T follicular helper cell (primary cell): ENCODE results near the gene CD99L2.
A peak's percentile ranks its signal among the peaks of the same experiment; 100 is the strongest.
"Not testable (repeated sequence)": the region's sequence is repeated elsewhere in the genome, so short reads cannot be mapped to it uniquely, and the experiment has no call there.

Experiments used
- DNase-seq: peaks from one replicate; pipeline ENCODE4 v3.0.0-alpha.2; 2020; ENCODE audit warnings: low read depth

Gene CD99L2

GRCh38 chrX:150897421-150898320 is 797 bp downstream of the CD99L2 start:
- DNase-seq = peak; percentile 15

- no peak for DNase-seq
Measured at GRCh38 chrX:150896632-150897031, 1.8 kb downstream of the CD99L2 start.

DNA sequence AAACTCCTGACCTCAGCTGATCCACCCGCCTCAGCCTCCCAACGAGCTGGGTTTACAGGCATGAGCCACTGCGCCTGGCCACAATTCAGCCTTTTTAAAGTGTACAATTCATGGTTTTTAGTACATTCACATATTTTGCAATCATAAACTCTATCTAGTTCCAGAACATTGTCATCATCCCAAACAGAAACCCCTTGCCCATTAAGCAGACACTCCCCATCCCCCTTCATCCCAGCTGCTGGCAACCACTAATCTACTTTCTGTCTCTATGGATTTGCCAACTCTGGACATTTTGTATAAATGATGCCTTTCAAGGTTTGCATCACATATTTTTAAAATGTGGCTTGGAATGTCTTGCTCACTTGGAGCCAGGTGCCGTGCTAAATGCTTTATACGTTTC is 4.5 kb downstream of the CD99L2 start:
- no peak for DNase-seq

- no peak for DNase-seq
Measured at GRCh38 chrX:150889131-150889530, 9.3 kb downstream of the CD99L2 start.

- DNase-seq = no peak
Measured at GRCh38 chrX:150887906-150888465, 10.5 kb downstream of the CD99L2 start.

- DNase-seq = not testable (repeated sequence)
Measured at GRCh38 chrX:150887268-150887667, 11.2 kb downstream of the CD99L2 start.

GRCh38 chrX:150886381-150886780 is 12.1 kb downstream of the CD99L2 start:
- no peak for DNase-seq

GRCh38 chrX:150880808-150881165 is 17.7 kb downstream of the CD99L2 start:
- no peak for DNase-seq

DNA sequence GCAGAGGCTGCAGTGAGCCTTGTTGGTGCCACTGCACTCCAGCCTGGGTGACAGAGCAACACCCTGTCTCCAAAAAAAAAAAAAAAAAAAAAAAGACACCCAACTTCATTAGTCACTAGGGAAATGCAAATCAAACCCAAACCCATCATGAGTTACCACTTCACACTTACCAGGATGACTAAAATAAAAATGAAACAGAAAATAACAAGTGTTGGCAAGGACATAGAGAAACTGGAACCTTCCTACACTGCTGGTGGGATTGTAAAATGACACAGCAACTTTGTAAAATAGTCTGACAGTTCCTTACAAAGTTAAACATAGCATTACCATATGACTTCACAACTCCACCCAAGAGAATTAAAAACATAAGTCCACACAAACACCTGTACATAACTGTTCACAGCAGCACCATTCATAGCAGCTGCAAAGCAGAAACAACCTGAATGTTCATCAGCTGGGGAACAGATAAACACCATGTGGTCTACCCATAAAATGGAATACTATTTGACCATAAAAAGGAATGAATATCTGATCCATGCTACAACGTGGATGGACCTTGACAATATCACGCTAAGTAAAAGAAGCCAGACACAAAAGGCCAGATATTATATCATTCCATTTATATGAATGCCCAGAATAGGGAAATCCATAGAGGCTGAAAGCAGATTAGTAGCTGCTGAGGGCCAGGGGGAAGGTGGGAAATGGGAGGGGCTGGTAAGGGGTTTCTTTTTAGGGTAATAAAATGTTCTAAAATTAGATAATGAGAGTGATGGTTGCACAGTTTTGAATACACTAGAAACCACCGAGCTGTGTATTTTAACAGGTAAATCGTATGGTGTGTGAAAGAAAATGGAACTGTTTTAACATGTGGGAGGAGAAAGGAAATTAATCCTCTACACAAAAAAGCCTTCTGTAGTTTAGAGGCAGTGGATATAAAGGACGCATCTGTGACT is 18.3 kb downstream of the CD99L2 start:
- no peak for DNase-seq

GRCh38 chrX:150875621-150876020 is 22.8 kb downstream of the CD99L2 start:
- not testable (repeated sequence) for DNase-seq

GRCh38 chrX:150874448-150874847 is 24.0 kb downstream of the CD99L2 start:
- DNase-seq = no peak

- DNase-seq = no peak
Measured at GRCh38 chrX:150873616-150874015, 24.9 kb downstream of the CD99L2 start.

DNA sequence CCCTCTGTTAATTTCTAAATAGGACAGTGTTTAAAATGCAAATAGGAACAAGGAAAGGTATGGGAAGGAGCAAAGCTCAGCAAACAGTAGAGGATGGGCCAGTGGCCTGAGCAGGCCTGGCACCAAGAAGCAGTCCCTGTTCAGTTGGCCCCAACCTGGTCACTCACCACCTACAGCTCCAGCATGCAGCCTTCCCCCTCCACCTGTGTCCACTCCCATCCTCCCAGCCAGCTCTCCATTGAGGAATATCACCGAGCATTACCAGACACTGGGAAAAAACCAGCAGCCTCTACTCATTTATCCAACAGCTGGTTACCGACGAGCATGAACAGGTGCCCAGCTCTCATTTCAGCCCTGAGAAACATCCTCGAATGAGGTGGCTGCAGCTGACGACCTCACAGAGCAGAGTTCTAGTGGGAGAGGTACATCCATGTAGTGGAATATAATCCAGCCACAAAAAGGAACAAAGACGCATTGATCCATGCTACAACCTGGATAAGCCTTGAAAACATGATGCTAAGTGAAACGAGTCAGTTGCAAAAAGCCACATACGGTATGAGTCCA is 25.6 kb downstream of the CD99L2 start:
- DNase-seq = no peak

DNA sequence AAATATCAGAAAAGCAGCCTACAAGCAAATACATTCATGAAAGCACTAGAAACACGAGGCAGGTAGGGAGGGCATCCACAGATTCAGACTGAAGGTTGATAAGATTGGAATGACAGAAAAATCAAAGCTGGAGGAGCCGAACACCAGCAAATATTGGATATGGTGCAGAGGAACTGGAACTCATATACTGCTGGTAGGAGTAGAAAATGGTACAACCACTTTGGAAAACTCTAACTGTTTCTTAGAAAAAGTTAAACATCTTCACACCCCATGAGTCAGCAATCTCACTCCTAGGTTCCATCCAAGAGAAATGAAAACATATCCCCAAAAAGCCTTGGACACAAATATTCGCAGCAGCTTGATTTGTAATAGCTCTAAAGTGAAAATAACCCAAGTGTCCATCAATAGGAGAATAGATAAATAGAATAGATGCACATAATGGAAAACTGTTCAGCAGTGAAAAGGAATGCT is 27.1 kb downstream of the CD99L2 start:
- no peak for DNase-seq

DNA sequence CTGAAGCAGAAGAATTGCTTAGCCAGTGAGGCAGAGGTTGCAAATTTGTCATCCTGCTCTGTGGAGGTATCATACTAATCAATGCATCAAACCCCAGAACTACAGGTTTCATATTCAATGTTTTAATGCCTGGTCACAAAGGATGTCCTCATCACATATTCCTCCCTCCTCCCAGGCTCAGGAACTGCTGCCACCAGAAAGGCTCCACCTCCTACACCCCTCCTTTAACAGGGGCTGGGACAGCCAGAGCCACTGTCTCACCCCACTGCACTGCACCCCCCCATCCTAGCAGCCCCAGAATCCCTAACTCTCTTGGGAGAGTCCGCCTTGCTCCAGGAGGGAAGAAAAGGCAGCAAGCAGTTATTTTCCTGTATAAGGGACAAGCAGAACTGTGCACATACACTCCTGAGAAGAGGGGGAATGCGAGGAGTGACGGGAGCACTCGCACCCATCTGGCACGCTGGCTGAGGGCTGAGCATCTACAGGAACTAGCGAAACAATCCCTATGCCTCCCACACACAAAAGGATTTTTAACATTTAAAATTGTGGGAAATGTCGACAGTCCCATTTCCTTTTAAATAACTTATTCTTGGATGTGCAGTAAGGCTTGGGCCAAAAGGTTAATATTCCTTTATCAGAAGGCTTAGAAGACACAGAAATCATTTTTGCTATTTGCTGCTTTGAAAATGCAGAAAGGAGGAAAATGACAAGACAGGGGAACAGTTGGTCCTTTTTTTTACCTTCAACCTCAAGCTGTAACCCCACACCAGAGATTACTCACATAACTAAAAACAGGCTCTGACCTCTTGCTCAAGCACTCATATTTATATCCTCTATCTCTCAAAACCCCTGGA is 27.8 kb downstream of the CD99L2 start:
- no peak for DNase-seq

- DNase-seq = no peak
Measured at GRCh38 chrX:150870029-150870428, 28.4 kb downstream of the CD99L2 start.

DNA sequence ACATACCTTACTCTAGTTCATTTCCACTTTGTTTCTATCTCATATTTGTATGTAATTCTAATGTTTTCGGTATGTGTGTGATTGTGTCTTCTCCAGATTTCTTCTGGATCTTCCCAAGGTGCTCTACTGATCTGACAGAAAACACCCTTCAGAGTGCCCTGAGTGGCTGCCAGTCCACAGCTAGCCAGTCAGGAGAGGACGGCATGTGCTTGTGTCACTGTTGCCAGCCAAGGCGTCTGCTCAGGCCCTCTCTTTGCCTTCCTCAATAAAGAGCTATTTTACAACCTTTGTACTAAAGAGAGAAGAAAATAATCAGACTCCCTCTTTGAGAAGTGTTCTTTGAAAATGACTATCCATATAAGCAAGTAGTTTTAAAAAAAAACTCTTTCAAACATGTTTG is 29.0 kb downstream of the CD99L2 start:
- no peak for DNase-seq

DNA sequence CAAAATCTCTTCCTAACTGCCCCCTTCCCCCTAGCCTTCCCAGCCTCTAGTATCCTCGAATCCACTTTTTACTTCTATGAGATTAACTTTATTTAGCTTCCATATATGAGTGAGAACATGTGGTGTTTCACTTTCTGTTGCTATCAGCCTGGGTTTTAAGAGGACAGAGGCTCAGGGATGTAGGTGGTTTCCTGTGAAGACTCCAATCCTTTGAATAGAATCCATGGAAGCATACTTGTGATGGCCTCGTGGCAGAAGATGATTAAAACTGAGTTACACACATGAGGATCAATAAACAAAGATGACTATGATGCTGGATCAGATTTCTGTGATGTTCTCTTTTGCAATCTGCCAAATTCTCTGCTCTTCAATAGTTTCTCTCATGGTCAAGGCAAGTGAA is 29.8 kb downstream of the CD99L2 start:
- DNase-seq = no peak

DNA sequence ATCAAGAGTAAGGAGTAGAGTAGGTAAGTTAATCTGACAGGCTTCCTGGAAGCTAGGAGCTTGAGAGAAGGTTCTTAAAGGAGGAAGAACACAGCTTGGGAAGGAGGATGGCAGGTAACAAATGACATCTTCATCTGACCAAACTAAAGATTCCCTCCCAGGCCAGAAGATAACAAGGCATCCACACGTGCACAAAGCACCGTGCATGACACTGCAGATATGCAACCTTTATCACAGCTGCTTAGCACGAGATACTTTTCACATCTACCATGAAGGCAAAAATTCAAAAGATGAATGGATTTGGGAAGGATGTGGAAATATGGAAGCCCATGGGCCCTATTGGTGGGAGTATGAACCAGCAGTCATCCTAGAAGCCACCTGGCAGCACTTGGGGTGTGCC is 34.3 kb downstream of the CD99L2 start:
- no peak for DNase-seq

DNA sequence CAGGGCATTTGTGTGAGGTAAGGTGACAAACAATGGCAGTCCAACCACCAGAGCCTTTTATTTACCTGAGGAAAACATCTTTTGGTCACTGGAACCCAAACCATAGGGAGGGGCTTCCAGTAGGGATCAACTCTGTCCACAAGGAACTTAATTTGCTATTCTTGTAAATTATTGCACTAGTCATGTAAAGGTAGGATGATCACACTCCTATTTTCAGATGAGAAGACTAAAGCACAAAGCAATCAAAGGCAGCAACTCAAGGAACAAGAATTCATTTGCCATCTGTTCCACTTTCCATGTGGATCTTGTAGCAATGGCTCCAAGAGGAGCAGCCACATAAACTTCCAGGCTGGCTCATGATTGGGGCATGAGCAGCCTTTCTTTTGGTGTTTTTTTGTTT is 35.3 kb downstream of the CD99L2 start:
- DNase-seq = no peak

DNA sequence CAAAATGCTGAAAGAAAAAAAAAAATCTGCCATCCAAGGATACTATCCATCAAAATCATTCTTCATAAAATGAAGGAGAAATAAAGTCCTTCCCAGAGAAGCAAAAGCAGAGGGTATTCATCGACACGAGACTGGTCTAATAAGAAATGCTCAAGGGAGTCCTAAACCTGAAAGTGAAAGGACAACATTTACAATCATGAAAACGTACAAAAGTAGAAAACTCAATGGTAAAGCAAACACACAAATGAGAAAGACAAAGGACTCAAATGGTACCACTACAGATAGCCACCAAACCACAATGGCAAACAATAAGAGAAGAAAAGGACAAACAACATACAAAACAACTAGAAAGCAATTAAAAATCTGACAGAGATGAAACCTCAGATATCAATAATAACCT is 41.0 kb downstream of the CD99L2 start:
- DNase-seq = no peak
